Right cardiac atrium (tissue), 5 donors: ENCODE measurements around the gene ASIP. TPM values are rescaled to one million over a fixed set of nuclear protein-coding genes. Genes with fewer than 3 reads are reported as not detected.
"Not testable (repeated sequence)": the region's sequence is repeated elsewhere in the genome, so short reads cannot be mapped to it uniquely, and the experiment has no call there.

Experiments used
- ATAC-seq, 2 donors: fragments of 200-7000 bp; cut with Tn5 transposase; one replicate each; pipeline versions ENCODE4 v1.8.0 to v1.9.1; 2020; ENCODE audit warnings: moderate library complexity in 2 of 2, mild to moderate bottlenecking in 1 of 2
- DNase-seq, 3 donors: peaks; one replicate each; pipeline ENCODE4 v3.0.0-alpha.2; 2020
- H3K27ac ChIP-seq: one replicate; pipeline ENCODE4 v1.5.1; 2013; ENCODE audit warnings: mild to moderate bottlenecking, low read length, control low read depth, moderate library complexity
- H3K27me3 ChIP-seq: one replicate; pipeline ENCODE4 v1.6.1; 2013; ENCODE audit not compliant: control insufficient read depth, insufficient read depth
- H3K4me1 ChIP-seq: one replicate; pipeline ENCODE4 v1.6.1; 2013; ENCODE audit warnings: low read length; ENCODE audit not compliant: control insufficient read depth, insufficient read depth
- H3K4me3 ChIP-seq: one replicate; pipeline ENCODE4 v1.5.1; 2013; ENCODE audit warnings: low read length, control low read depth
- H3K9me3 ChIP-seq: one replicate; pipeline ENCODE4 v1.6.1; 2013; ENCODE audit warnings: low read length; ENCODE audit not compliant: control insufficient read depth
- WGBS: extraction: QIAGEN DNeasy Blood & Tissue Kit; methylation state at CpG from one replicate; pipeline ENCODE4 v1.1.7; 2013; 5-methylcytosine and 5-hydroxymethylcytosine counted together
- intact Hi-C, 4 donors: fragments of 100-400 bp; cut with DNase I; formaldehyde crosslinking; loops; one replicate each; pipeline versions ENCODE4 v1.11.0 to v1.14.0; 2022 to 2023
- polyA plus RNA-seq: library from polyadenylated mRNA; stranded (reverse); fragments of 200-250 nt; gene quantifications from one replicate; pipeline ENCODE4 v1.2.3, GENCODE V29; 2013
- total RNA-seq, 4 donors: library from RNA; stranded (reverse); fragmentation: NEBNext Ultra II Directional; extraction: Animal tissue kit (Norgen Biotek cat#: 25700); gene quantifications; one replicate each; pipeline ENCODE4 v1.2.1, GENCODE V29; 2021
- donor health status: healthy with polysubstance abuse.
- donor health status: DM: no; HTN: yes; CAD: no.
- donor health status: DM: no; HTN: no; CAD: no.
- donor health status: DM: no; HTN: yes; CAD: no; lungs with severe emphysema.
- donor health status: DM: yes; HTN: yes; CAD: no.

Gene ASIP
- total and polyA plus RNA-seq, 5 donors, result 0.67 to 8.0 (median 2.8) TPM

DNA sequence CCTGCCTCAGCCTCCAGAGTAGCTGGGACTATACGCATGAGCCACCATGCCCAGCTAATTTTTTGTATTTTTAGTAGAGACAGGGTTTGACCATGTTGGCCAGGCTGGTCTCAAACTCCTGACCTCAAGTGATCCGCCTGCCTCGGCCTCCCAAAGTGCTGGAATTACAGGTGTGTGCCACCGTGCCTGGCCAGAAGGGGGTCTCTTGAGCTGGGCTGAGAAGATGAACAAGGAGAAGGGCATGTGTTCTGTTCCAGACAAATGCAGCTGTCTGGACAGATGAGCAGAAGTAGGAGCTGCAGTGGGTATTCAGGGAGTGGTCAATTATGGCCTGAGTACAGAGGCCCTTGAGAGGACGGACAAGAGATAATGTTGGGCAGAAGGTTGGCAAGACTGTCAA lies 46.3 kb downstream of the ASIP start:
- H3K4me1 ChIP-seq, intact Hi-C loops, H3K9me3 ChIP-seq, H3K4me3 ChIP-seq, H3K27ac ChIP-seq, ATAC-seq, H3K27me3 ChIP-seq, DNase-seq: not testable (repeated sequence)
- WGBS, result 92% methylated on average over 5 of the region's 5 CpGs

DNA sequence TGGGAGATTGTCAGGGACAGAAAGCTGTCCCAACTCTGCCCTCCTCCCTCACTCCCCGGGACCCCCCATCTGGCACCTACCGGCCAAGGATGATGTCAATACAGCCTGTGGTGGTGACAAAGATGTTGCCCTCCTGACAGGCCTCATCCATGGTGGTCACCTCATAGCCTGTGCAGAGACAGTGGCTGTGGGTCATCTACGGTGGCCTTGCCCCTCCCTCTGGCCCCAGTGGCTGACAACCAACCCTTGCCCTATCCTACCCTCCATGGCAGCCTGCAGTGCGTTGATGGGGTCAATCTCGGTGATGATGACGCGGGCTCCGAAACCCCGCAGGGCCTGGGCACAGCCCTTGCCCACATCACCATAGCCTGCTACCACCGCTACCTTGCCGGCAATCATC lies 49.2 kb downstream of the ASIP start:
- no peak overlapping the region for H3K4me3 ChIP-seq
- H3K27me3 ChIP-seq, result no peaks in the 10 kb centered on the region
- intact Hi-C loops, result no loop called here
- 98% methylated on average over 11 of the region's 11 CpGs for WGBS
- no peak for DNase-seq
- no peaks in the 10 kb centered on the region for H3K4me1 ChIP-seq
- H3K27ac ChIP-seq, result no peak overlapping the region
- no peaks in the 10 kb centered on the region for H3K9me3 ChIP-seq
- no peak for ATAC-seq

DNA sequence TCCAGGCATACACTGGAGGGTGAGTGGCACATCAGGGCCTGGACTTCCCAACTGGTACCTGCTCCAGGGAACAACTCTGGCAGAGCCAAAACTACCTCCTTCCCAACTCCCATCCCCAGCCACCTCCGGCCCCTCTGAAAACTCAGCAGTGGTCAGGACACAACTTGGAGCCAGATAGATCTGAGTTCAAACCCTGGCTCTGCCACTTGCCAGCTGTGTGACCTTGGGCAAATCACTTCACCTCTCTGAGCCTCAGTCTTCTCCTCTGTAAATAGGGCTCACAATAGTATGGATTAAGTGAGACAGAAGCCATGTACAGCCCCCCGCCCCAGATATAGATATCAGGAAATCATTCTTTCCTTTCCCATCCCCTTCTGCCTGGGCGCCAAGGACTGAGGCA lies 51.3 kb downstream of the ASIP start:
- Histone ChIP-seq H3K27ac (no peak overlapping the region), H3K27me3 (no peaks in the 10 kb centered on the region), H3K9me3 (no peaks in the 10 kb centered on the region), H3K4me3 (no peak overlapping the region), H3K4me1 (no peaks in the 10 kb centered on the region)
- no peak for DNase-seq
- ATAC-seq, result no peak
- intact Hi-C loops, result no loop called here
- WGBS, result 96% methylated on average over 3 of the region's 3 CpGs

DNA sequence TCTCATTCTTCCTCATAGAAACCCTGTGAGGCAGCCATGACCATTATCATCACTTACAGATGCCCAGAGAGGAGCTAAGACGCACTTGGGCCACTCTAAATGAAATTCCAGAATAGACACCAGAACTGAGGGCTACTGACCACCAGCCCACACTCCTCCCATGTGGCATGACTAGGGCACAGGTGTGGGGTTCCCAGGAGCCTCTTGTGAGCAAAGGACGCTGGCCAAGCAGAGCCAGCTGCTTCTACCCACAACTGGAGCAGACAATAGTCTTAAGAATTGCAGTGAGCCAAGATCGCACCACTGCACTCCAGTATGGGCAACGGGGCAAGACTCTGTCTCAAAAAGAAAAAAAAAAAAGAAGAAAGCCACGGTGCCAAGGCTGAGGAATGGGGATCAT lies 51.9 kb downstream of the ASIP start:
- no peaks in the 10 kb centered on the region for H3K4me1 ChIP-seq
- H3K27ac ChIP-seq, result no peak overlapping the region
- no peak overlapping the region for H3K4me3 ChIP-seq
- no peaks in the 10 kb centered on the region for H3K27me3 ChIP-seq
- DNase-seq (no peak), ATAC-seq (no peak)
- H3K9me3 ChIP-seq, result no peaks in the 10 kb centered on the region
- intact Hi-C loops, result no loop called here
- 94% methylated on average over 5 of the region's 5 CpGs for WGBS

DNA sequence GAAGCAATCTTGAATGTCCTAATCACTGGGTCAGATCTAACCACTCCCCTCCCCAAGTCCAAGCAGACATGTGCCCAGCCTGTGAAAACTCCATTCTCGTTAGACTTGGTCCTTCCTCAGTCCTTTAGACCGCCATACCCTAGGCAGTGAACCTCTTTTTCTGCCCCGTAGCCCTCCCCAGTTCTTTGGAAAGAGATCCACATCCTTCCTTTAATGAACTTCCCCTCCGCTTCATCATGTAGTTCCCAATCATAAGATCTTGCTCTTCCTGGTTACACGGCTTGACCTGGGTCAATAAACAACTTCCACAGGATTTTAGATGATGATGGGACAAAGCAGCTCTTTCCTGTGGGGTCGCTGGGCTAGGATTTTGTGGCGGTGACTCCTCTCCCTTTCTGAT lies 52.4 kb downstream of the ASIP start:
- no peak for ATAC-seq
- intact Hi-C loops, result no loop called here
- no peak overlapping the region for H3K27ac ChIP-seq
- H3K4me3 ChIP-seq, result no peak overlapping the region
- no peaks in the 10 kb centered on the region for H3K4me1 ChIP-seq
- 66% methylated on average over 7 of the region's 7 CpGs for WGBS
- DNase-seq, result no peak
- H3K27me3 ChIP-seq, result no peaks in the 10 kb centered on the region
- no peaks in the 10 kb centered on the region for H3K9me3 ChIP-seq

DNA sequence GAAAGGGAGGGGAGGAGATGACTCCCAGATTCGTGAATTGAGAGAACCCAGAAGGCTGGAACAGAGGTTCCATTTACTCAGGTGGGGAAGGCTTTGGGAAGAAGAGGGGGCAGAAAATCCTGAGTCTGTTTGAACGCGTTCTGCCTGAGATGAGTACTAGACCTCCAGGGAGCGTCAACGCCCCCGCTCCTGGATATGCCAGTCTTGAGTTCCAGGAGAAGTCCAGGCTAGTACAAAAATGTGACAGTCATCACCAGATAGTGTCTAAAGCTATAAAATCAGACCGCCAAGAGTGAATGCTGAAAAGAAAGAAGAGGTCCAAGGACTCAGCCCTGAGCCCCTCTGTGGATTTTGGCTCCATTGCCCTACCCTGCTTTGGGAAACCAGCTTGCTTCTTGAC lies 53.3 kb downstream of the ASIP start:
- 91% methylated on average over 7 of the region's 7 CpGs for WGBS
- H3K9me3 ChIP-seq, result no peaks in the 10 kb centered on the region
- intact Hi-C loops, result no loop called here
- DNase-seq, result no peak
- H3K4me3 ChIP-seq, result no peak overlapping the region
- no peaks in the 10 kb centered on the region for H3K4me1 ChIP-seq
- no peak overlapping the region for H3K27ac ChIP-seq
- H3K27me3 ChIP-seq, result no peaks in the 10 kb centered on the region
- no peak for ATAC-seq

DNA sequence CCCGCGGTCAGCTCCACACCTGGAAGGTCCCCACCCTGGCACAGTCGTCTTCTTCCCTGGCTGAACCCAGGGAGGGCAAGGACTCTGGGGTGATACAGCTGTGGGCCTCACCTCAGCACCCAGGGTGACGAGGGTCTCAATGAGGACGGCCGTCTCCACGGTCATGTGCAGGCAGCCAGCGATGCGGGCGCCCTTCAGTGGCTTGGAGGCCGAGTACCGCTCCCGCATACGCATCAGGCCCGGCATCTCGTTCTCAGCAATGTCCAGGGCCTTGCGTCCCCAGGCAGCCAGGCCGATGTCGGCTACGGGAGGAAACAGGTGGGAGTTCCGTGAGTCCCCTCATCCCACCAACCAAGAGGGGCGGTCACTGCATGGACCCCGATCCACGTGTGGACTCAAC lies 54.1 kb downstream of the ASIP start:
- H3K4me1 ChIP-seq, result no peaks in the 10 kb centered on the region
- 94% methylated on average over 24 of the region's 24 CpGs for WGBS
- DNase-seq (no peak), ATAC-seq (no peak)
- H3K27me3 ChIP-seq, result no peaks in the 10 kb centered on the region
- no peaks in the 10 kb centered on the region for H3K9me3 ChIP-seq
- H3K4me3 ChIP-seq, result no peak overlapping the region
- intact Hi-C loops, result no loop called here
- no peak overlapping the region for H3K27ac ChIP-seq

DNA sequence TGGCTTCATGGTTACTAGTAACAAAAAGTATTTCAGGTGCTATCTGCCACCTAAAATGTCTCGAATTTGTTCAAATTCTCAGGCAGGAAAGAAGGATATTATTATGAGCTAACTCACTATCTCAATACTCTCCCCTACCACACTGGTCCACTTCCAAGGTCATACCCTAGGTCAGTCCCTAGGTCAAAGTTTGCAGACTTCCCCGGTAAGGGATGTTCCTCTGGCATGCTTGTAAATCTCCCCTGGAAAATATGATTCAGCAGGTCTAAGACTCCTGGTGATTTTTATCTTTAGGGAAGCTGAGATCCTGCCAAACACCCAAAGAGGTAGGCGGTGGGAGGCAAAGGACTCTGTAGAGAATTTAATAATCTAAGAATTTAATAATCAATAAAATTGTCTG lies 55.2 kb downstream of the ASIP start:
- Histone ChIP-seq H3K27ac (no peak overlapping the region), H3K4me1 (peaks cover 6% of the 10 kb centered on the region), H3K9me3 (no peaks in the 10 kb centered on the region), H3K4me3 (no peak overlapping the region), H3K27me3 (no peaks in the 10 kb centered on the region)
- 81% methylated on average over 3 of the region's 3 CpGs for WGBS
- ATAC-seq (no peak), DNase-seq (no peak)
- intact Hi-C loops, result no loop called here

DNA sequence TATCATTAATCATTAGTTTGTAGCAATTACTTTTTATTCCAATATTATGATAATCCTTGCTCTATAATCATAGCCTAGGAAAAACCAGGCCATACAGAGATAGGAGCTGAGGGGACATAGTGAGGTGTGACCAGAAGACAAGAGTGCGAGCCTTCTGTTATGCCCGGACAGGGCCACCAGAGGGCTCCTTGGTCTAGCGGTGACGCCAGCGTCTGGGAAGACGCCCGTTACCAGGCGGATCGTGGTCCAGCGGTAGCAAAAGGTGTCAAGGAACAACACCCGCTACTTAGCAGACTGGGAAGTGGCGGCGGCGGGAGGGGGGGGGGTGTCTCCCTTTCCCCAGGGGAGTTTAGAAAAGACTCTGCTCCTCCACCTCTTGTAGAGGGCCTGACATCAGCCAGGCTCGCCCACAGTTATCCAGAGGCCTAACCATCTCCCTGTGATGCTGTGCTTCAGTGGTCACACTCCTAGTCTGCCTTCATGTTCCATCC lies 57.1 kb downstream of the ASIP start:
- ATAC-seq, H3K27ac ChIP-seq, intact Hi-C loops, H3K27me3 ChIP-seq, H3K4me3 ChIP-seq, H3K9me3 ChIP-seq, DNase-seq: not testable (repeated sequence)
- H3K4me1 ChIP-seq, result peaks cover 13% of the 10 kb centered on the region
- 52% methylated on average over 7 of the region's 15 CpGs for WGBS

DNA sequence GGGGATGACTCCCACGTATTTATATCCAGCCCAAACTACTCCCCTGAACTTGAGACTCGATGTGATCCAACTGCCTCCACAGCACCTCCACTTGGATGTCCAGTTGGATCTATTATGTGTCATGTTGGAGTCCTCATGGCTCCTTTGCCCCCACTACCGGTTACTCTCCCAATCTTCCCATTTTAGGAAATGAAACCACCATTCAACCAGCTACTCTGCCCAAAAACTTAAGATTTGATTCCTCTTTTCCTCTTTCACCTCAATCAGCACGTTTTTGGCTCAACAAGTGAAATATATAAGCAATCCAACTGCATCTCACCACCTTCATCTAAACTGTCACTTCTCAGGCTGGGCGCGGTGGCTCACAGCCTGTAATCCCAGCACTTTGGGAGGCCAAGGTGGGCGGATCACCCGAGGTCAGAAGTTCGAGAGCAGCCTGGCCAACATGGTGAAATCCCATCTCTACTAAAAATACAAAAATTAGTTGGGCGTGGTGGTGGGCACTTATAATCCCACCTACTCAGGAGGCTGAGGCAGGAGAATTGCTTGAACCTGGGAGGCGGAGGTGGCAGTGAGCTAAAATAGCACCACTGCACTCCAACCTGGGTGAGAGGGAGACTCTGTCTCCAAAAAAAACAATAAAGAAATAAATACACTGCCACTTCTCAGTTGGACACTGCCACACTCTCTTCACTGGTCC lies 58.5 kb downstream of the ASIP start:
- no peak for ATAC-seq
- H3K27ac ChIP-seq, result no peak overlapping the region
- no peaks in the 10 kb centered on the region for H3K9me3 ChIP-seq
- no peak overlapping the region for H3K4me3 ChIP-seq
- peaks cover 13% of the 10 kb centered on the region for H3K4me1 ChIP-seq
- no peak for DNase-seq
- WGBS, result 81% methylated on average over 11 of the region's 11 CpGs
- intact Hi-C loops, result no loop called here
- no peaks in the 10 kb centered on the region for H3K27me3 ChIP-seq

DNA sequence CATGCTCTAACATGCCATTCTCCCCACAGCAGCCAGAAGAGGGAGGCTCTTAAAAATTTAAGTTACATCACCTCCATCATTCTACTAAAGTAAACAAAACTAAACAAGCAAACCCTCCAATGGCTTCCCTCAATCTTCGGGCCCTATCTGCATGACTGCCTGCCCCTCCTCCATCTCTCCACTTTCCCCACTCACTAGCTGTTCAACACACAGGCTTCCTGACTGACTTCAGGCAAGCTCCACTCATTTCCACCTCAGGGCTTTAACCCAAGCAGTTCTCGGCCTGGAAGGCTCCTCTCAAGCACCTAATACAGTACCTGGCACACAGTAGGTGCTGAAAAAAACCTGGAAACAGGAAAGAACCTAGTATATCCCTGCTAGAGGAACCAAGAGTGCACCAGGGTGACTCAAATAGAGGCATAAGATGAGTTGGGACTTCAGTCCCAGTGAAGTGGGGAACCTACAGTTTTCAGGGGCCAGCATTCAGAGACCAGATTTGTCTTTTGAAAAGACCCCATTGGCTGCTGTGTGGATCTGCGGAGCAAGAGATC lies 59.1 kb downstream of the ASIP start:
- WGBS, result 80% methylated on average over 3 of the region's 3 CpGs
- peaks cover 13% of the 10 kb centered on the region for H3K4me1 ChIP-seq
- H3K27me3 ChIP-seq, result no peaks in the 10 kb centered on the region
- ATAC-seq (no peak), DNase-seq (no peak)
- H3K9me3 ChIP-seq, result no peaks in the 10 kb centered on the region
- intact Hi-C loops, result no loop called here
- H3K4me3 ChIP-seq, result no peak overlapping the region
- no peak overlapping the region for H3K27ac ChIP-seq
